Measurements from ENCODE around the gene TEAD1.

GRCh38 chr11:12749442-12749841 is 75.2 kb downstream of the TEAD1 start:
- TF ChIP-seq CTCF (IDR thresholded peaks at IDR 0.05), result no peak
- no peak for TF ChIP-seq EP300 (IDR thresholded peaks at IDR 0.05)
- TF ChIP-seq POLR2A (IDR thresholded peaks at IDR 0.05), result no peak

Data from tibial nerve (tissue), 4 donors.